CD4-positive, alpha-beta T cell treated with Interleukin-1 beta for 1 hour (primary cell): Measurements from ENCODE around the gene PPY.
"Not testable (repeated sequence)": the region's sequence is repeated elsewhere in the genome, so short reads cannot be mapped to it uniquely, and the experiment has no call there.

Experiments used
- DNase-seq, 2 donors: peaks; one replicate each; pipeline ENCODE4 v3.0.0-alpha.2; 2020 to 2022

Gene PPY

GRCh38 chr17:43942051-43942685 lies at the start of gene PPY:
TSS of gene PPY (minus strand) at chr17:43942476. CDS start at chr17:43941654, 822 bp downstream.
- no peak for DNase-seq

GRCh38 chr17:43988301-43988700 lies 46.0 kb upstream of the PPY start:
- DNase-seq: no peak

- DNase-seq: no peak
These were observed 45.1 kb upstream of the PPY start for GRCh38 chr17:43987131-43988021.

- DNase-seq: no peak
These were observed 44.1 kb upstream of the PPY start for GRCh38 chr17:43986225-43986981.

GRCh38 chr17:43984521-43984920 lies 42.2 kb upstream of the PPY start:
- no peak for DNase-seq

- no peak for DNase-seq
These were observed 41.5 kb upstream of the PPY start for GRCh38 chr17:43983515-43984411.

- no peak for DNase-seq
These were observed 40.9 kb upstream of the PPY start for GRCh38 chr17:43983196-43983514.

- no peak for DNase-seq
These were observed 39.9 kb upstream of the PPY start for GRCh38 chr17:43982171-43982570.

- DNase-seq: no peak
These were observed 37.4 kb upstream of the PPY start for GRCh38 chr17:43979671-43980070.

- no peak for DNase-seq
These were observed 36.7 kb upstream of the PPY start for GRCh38 chr17:43979011-43979410.

GRCh38 chr17:43978078-43978477 lies 35.8 kb upstream of the PPY start:
- DNase-seq: no peak

GRCh38 chr17:43976963-43977837 lies 34.9 kb upstream of the PPY start:
- no peak for DNase-seq

GRCh38 chr17:43975898-43976297 lies 33.6 kb upstream of the PPY start:
- no peak for DNase-seq

- no peak for DNase-seq
These were observed 32.3 kb upstream of the PPY start for GRCh38 chr17:43974382-43975266.

GRCh38 chr17:43972444-43973212 lies 30.4 kb upstream of the PPY start:
- not testable (repeated sequence) for DNase-seq

- DNase-seq: not testable (repeated sequence)
These were observed 29.2 kb upstream of the PPY start for GRCh38 chr17:43971436-43971835.

- DNase-seq: no peak
These were observed 28.1 kb upstream of the PPY start for GRCh38 chr17:43970366-43970765.

GRCh38 chr17:43967251-43967875 lies 25.1 kb upstream of the PPY start:
- DNase-seq: no peak

- no peak for DNase-seq
These were observed 24.0 kb upstream of the PPY start for GRCh38 chr17:43966276-43966675.
